ENCODE data around the gene SLC9A5.

DNA sequence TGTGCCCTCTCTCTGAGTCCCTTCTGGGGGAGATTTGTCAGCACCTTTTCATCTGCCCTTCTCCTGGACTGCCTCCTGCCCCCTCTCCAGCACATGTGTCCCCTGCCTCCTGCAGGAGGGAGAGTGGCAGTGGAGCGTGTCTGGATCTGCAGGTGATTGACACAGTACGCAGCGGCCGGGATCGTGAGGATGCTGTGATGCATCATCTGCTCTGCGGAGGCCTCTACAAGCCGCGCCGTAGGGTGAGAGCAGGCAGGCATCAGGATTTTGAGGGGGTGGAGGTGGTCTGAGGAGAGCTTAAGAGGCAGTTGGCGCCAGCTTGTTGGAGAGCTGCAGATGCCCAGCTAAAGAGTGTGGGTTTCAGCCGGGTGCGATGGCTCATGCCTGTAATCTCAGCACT lies 10.9 kb downstream of the SLC9A5 start:
- TF ChIP-seq, protein P1, sequence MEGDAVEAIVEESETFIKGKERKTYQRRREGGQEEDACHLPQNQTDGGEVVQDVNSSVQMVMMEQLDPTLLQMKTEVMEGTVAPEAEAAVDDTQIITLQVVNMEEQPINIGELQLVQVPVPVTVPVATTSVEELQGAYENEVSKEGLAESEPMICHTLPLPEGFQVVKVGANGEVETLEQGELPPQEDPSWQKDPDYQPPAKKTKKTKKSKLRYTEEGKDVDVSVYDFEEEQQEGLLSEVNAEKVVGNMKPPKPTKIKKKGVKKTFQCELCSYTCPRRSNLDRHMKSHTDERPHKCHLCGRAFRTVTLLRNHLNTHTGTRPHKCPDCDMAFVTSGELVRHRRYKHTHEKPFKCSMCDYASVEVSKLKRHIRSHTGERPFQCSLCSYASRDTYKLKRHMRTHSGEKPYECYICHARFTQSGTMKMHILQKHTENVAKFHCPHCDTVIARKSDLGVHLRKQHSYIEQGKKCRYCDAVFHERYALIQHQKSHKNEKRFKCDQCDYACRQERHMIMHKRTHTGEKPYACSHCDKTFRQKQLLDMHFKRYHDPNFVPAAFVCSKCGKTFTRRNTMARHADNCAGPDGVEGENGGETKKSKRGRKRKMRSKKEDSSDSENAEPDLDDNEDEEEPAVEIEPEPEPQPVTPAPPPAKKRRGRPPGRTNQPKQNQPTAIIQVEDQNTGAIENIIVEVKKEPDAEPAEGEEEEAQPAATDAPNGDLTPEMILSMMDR (IDR thresholded peaks at IDR 0.05; ENCODE audit: low read depth, low read length) = no peak
- TF ChIP-seq POLR2A (IDR thresholded peaks at IDR 0.05; ENCODE audit: extremely low read depth, insufficient read length) = no peak
- TF ChIP-seq, protein P2, sequence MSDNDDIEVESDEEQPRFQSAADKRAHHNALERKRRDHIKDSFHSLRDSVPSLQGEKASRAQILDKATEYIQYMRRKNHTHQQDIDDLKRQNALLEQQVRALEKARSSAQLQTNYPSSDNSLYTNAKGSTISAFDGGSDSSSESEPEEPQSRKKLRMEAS (IDR thresholded peaks at IDR 0.05; ENCODE audit: low read depth, low read length) = no peak

Data from NB4 (cell line).